Ascending aorta (tissue), 2 donors: ENCODE measurements around the gene SMIM22. TPM values are rescaled to one million over a fixed set of nuclear protein-coding genes. Genes with fewer than 3 reads are reported as not detected.

ENCODE experiments used
- DNase-seq, 2 donors: peaks; one replicate each; pipeline ENCODE4 v3.0.0-alpha.2; 2019; ENCODE audit warnings: low spot score in 2 of 2
- H3K27ac ChIP-seq, 2 donors: fragments of 200-600 bp; sonication (generic); one replicate each; pipeline ENCODE4 v1.5.1; 2016 to 2017; ENCODE audit warnings: mild to moderate bottlenecking in 1 of 2
- H3K27me3 ChIP-seq: fragments of 200-600 bp; sonication (generic); one replicate; pipeline ENCODE4 v1.5.1; 2017
- H3K36me3 ChIP-seq, 2 donors: fragments of 200-600 bp; sonication (generic); one replicate each; pipeline ENCODE4 v1.5.1; 2016
- H3K4me1 ChIP-seq, 2 donors: fragments of 200-600 bp; sonication (generic); one replicate each; pipeline ENCODE4 v1.5.1; 2016 to 2017; ENCODE audit warnings: mild to moderate bottlenecking in 1 of 2
- H3K4me3 ChIP-seq, 2 donors: fragments of 200-600 bp; sonication (generic); one replicate each; pipeline ENCODE4 v1.5.1; 2016 to 2017; ENCODE audit warnings: mild to moderate bottlenecking in 1 of 2
- H3K9me3 ChIP-seq, 2 donors: fragments of 200-600 bp; sonication (generic); one replicate each; pipeline ENCODE4 v1.5.1; 2016
- CTCF ChIP-seq, 3 experiments: fragments of 200-600 bp in 2 of 3; fragments of 450-650 bp in 1 of 3; sonication (generic) in 2 of 3; IDR thresholded peaks; one replicate each; pipeline ENCODE4 v1.5.1; 2016 to 2019; ENCODE audit warnings: antibody characterized with exemption in 3 of 3, mild to moderate bottlenecking in 1 of 3, moderate library complexity in 1 of 3
- intact Hi-C: fragments of 100-400 bp; cut with DNase I; formaldehyde crosslinking; loops from one replicate; pipeline ENCODE4 v1.15.1; 2023
- total RNA-seq: library from RNA; depleted of rRNA; stranded (reverse); fragments of >200 nt; gene quantifications from one replicate; pipeline ENCODE4 v1.1.0, GENCODE V29; 2016

SMIM22 gene
- total RNA-seq, 1 donor from 2014 or later, result not detected

- Histone ChIP-seq H3K9me3 (no peaks in the 10 kb centered on the region), H3K4me1 (no peaks in the 10 kb centered on the region), H3K4me3 (no peak overlapping the region), H3K27ac (no peak overlapping the region), H3K36me3 (peaks cover 96% of the 10 kb centered on the region in 2 donors), H3K27me3 (no peaks in the 10 kb centered on the region)
- intact Hi-C loops, result no loop called here
- no peak for TF ChIP-seq CTCF (IDR thresholded peaks at IDR 0.05)
- no peak for DNase-seq
Measured at GRCh38 chr16:4828567-4829321, 33.6 kb downstream of the SMIM22 start.

GRCh38 chr16:4830408-4830807 is 35.2 kb downstream of the SMIM22 start:
- peaks cover 81 to 86% of the 10 kb centered on the region in 2 donors for H3K36me3 ChIP-seq
- H3K4me1 ChIP-seq, result no peaks in the 10 kb centered on the region
- H3K27me3 ChIP-seq, result no peaks in the 10 kb centered on the region
- no peak overlapping the region for H3K27ac ChIP-seq
- no peaks in the 10 kb centered on the region for H3K9me3 ChIP-seq
- TF ChIP-seq CTCF (IDR thresholded peaks at IDR 0.05), result no peak
- DNase-seq, result no peak
- H3K4me3 ChIP-seq, result no peak overlapping the region
- intact Hi-C loops, result no loop called here

GRCh38 chr16:4831616-4832015 is 36.4 kb downstream of the SMIM22 start:
- no peak for DNase-seq
- intact Hi-C loops, result no loop called here
- Histone ChIP-seq H3K9me3 (no peaks in the 10 kb centered on the region), H3K27ac (no peak overlapping the region), H3K4me1 (no peaks in the 10 kb centered on the region), H3K36me3 (peaks cover 69 to 84% of the 10 kb centered on the region in 2 donors), H3K27me3 (no peaks in the 10 kb centered on the region), H3K4me3 (no peak overlapping the region)
- TF ChIP-seq CTCF (IDR thresholded peaks at IDR 0.05), result no peak

- Histone ChIP-seq H3K9me3 (no peaks in the 10 kb centered on the region), H3K4me3 (no peak overlapping the region), H3K4me1 (no peaks in the 10 kb centered on the region), H3K27me3 (no peaks in the 10 kb centered on the region), H3K27ac (no peak overlapping the region), H3K36me3 (peaks cover 59 to 84% of the 10 kb centered on the region in 2 donors)
- TF ChIP-seq CTCF (IDR thresholded peaks at IDR 0.05), result no peak
- DNase-seq, result no peak
- intact Hi-C loops, result no loop called here
Measured at GRCh38 chr16:4832698-4833343, 37.7 kb downstream of the SMIM22 start.

GRCh38 chr16:4833584-4833983 is 38.4 kb downstream of the SMIM22 start:
- Histone ChIP-seq H3K4me1 (no peaks in the 10 kb centered on the region), H3K9me3 (no peaks in the 10 kb centered on the region), H3K36me3 (peaks cover 55 to 80% of the 10 kb centered on the region in 2 donors), H3K4me3 (no peak overlapping the region), H3K27ac (no peak overlapping the region), H3K27me3 (no peaks in the 10 kb centered on the region)
- intact Hi-C loops, result no loop called here
- no peak for DNase-seq
- TF ChIP-seq CTCF (IDR thresholded peaks at IDR 0.05), result no peak
